ENCODE data around the gene SLC6A12.

- no peak for TF ChIP-seq CTCF (IDR thresholded peaks at IDR 0.05)
- no peak for TF ChIP-seq POLR2A (IDR thresholded peaks at IDR 0.05)
Measured at GRCh38 chr12:177336-177979, 36.5 kb downstream of the SLC6A12 start.
